Measurements from ENCODE around the gene MYOCOS. TPM values are rescaled to one million over a fixed set of nuclear protein-coding genes. Genes with fewer than 3 reads are reported as not detected.

Gene MYOCOS
- total RNA-seq, 4 donors from 2014 or later = not detected

DNA sequence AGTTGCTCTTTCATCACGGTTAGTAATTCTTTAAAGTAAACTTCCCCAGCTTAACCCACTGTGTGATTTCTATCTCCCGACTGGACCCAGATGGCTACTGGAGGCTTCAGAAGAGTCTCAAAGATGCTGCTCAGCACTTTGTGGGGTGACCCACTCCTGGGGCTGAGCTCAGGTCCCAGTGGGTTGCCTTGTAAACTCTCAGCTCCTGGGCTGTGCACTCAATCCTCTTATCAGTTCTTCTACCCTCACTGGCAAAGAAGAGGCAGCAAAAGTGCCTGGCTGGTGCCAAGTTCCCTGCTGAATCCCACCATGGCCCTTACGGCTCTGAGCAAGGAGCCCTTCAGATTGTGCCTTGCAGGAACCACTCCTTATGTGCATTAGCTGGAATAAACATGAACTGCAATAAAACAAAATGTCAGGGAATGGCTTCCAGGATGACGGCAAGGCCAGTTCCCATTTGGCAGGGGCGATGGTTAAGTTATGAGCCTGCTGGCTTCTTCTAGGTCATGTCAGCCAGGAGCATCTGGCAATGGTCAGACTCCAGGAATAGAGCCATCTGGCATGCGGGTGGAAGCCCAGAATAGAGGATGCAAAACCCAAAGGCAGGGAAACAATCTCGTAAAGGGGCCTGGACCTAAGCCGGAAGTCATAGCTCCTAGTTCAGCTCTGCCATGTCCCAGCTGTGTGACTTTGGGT, 23.7 kb downstream of the MYOCOS start:
- Histone ChIP-seq H3K27me3 (no peaks in the 10 kb centered on the region), H3K4me3 (no peak overlapping the region), H3K4me1 (peaks cover 0 to 13% (median 0%) of the 10 kb centered on the region in 4 donors), H3K9me3 (no peaks in the 10 kb centered on the region), H3K36me3 (no peaks in the 10 kb centered on the region), H3K27ac (peak overlapping the region in 2 of 4 donors; percentile 20 to 40)
- no peak for TF ChIP-seq POLR2A (IDR thresholded peaks at IDR 0.05)
- TF ChIP-seq, protein P1, sequence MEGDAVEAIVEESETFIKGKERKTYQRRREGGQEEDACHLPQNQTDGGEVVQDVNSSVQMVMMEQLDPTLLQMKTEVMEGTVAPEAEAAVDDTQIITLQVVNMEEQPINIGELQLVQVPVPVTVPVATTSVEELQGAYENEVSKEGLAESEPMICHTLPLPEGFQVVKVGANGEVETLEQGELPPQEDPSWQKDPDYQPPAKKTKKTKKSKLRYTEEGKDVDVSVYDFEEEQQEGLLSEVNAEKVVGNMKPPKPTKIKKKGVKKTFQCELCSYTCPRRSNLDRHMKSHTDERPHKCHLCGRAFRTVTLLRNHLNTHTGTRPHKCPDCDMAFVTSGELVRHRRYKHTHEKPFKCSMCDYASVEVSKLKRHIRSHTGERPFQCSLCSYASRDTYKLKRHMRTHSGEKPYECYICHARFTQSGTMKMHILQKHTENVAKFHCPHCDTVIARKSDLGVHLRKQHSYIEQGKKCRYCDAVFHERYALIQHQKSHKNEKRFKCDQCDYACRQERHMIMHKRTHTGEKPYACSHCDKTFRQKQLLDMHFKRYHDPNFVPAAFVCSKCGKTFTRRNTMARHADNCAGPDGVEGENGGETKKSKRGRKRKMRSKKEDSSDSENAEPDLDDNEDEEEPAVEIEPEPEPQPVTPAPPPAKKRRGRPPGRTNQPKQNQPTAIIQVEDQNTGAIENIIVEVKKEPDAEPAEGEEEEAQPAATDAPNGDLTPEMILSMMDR (IDR thresholded peaks at IDR 0.05) = no peak
- DNase-seq = no peak

- no peak for DNase-seq
- TF ChIP-seq, protein P1 (IDR thresholded peaks at IDR 0.05) = no peak
- no peak for TF ChIP-seq POLR2A (IDR thresholded peaks at IDR 0.05)
- H3K4me1 ChIP-seq = peaks cover 0 to 13% (median 0%) of the 10 kb centered on the region in 4 donors
- no peak overlapping the region for H3K4me3 ChIP-seq
- H3K9me3 ChIP-seq = no peaks in the 10 kb centered on the region
- H3K27ac ChIP-seq = no peak overlapping the region
- no peaks in the 10 kb centered on the region for H3K27me3 ChIP-seq
- H3K36me3 ChIP-seq = no peaks in the 10 kb centered on the region
These were observed 24.2 kb downstream of the MYOCOS start for GRCh38 chr1:171646249-171646560.

DNA sequence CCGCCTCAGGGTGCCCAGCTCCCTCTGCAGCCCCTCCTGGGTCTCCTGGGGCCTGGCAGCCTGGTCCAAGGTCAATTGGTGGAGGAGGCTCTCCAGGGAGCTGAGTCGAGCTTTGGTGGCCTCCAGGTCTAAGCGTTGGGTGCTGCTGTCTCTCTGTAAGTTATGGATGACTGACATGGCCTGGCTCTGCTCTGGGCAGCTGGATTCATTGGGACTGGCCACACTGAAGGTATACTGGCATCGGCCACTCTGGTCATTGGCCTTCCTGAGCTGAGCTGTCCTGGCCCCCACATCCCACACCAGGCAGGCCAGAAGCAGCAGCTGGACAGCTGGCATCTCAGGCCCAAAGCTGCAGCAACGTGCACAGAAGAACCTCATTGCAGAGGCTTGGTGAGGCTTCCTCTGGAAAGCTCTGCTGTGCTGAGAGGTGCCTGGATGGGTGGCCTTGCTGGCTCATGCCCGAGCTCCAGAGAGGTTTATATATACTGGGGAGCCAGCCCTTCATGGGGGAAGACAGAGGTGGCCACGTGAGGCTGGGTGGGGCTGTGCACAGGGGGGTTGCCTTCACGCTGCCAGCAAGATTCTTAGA, 30.3 kb downstream of the MYOCOS start, which contains the start of gene MYOC:
MYOC (minus strand) TSS at position 455 of the 589 bp plus-strand sequence; CDS start at position 378, 77 bp downstream.
- Histone ChIP-seq H3K4me3 (no peak within 1 kb of the TSS), H3K4me1 (peaks cover 0 to 23% (median 0%) of the 10 kb centered on the region in 4 donors), H3K27ac (no peak within 1 kb of the TSS), H3K27me3 (no peaks in the 10 kb centered on the region), H3K36me3 (no peaks in the 10 kb centered on the region), H3K9me3 (no peaks in the 10 kb centered on the region)
- no peak for DNase-seq
- TF ChIP-seq, protein P1 (IDR thresholded peaks at IDR 0.05) = no peak
- no peak for TF ChIP-seq POLR2A (IDR thresholded peaks at IDR 0.05)

GRCh38 chr1:171653796-171654195, 31.8 kb downstream of the MYOCOS start:
- Histone ChIP-seq H3K9me3 (no peaks in the 10 kb centered on the region), H3K27ac (peak overlapping the region in 2 of 4 donors; percentile 43 to 59), H3K4me1 (peaks cover 0 to 23% (median 0%) of the 10 kb centered on the region in 4 donors), H3K27me3 (no peaks in the 10 kb centered on the region), H3K4me3 (no peak overlapping the region), H3K36me3 (no peaks in the 10 kb centered on the region)
- no peak for TF ChIP-seq POLR2A (IDR thresholded peaks at IDR 0.05)
- TF ChIP-seq, protein P1 (IDR thresholded peaks at IDR 0.05) = no peak
- no peak for DNase-seq

DNA sequence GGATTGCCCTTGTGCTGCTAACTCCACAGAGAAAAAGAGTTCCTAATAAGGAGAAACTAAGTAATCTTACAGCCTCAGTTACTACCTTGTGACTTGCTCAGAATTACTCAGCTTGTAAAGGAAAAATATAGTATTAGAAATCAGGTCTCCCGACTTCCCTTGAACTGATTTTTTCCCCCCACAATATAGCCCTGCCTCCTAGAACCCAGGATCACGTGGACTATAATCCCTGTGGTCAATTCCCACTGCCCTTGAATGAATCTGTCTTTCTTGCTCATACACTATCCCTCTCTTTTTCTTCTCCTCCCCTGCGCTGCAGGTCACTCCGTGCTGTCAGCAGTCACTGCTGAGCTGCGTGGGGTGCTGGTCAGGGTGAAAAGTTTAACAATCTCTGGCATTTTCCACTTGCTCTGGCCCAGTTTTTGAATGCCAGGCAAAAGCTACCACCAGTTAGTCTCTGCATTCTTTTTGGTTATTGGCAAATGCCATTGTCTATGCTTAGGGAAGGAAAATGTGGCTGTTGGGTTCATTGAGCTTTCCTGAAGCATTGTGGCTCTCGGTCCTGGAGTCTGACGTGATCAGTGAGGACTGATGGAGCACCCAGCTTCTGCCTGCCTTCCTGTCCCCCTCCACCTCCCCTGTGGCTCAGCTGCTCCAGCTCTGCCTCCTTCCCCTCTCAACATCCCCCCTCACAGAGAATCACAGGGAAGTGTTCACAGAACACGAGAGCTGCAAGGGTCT, 32.3 kb downstream of the MYOCOS start:
- TF ChIP-seq POLR2A (IDR thresholded peaks at IDR 0.05) = no peak
- TF ChIP-seq, protein P1 (IDR thresholded peaks at IDR 0.05) = no peak
- peak overlapping the region in 3 of 4 donors; percentile 14 to 59 (median 43) for H3K27ac ChIP-seq
- peaks cover 0 to 23% (median 0%) of the 10 kb centered on the region in 4 donors for H3K4me1 ChIP-seq
- no peak overlapping the region for H3K4me3 ChIP-seq
- no peaks in the 10 kb centered on the region for H3K9me3 ChIP-seq
- no peaks in the 10 kb centered on the region for H3K36me3 ChIP-seq
- no peaks in the 10 kb centered on the region for H3K27me3 ChIP-seq
- no peak for DNase-seq
